GM20000 (cell line): Measurements from ENCODE around the gene PLGLB1.
"Not testable (repeated sequence)": the region's sequence is repeated elsewhere in the genome, so short reads cannot be mapped to it uniquely, and the experiment has no call there.

Experiments used
- DNase-seq: peaks from one replicate; pipeline ENCODE4 v3.0.0; 2012; ENCODE audit warnings: low spot score

The PLGLB1 gene

DNA sequence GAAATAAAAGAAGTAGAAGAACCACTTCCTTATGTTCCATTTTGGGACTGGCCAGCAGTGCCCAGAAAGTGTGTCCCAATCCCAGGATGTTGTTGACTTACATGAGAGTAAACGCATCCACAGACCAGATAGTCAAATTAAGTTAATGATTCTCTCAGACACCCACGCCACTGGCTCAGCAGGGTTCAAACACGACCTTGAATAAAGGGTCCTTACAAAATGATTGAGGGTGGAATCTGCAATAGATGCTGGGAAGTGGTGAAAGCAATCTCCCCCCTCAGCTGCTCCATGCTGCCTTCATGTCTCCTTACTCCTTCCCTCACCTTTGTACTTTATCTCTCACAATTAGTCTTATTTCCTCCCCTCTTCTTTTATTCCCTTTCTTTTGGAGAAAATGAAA lies at the start of gene PLGLB1:
Gene PLGLB1, minus strand, starts transcription at position 101 of the 400 bp plus-strand sequence. Its CDS starts 61 bp downstream, at position 40.
- not testable (repeated sequence) for DNase-seq

DNA sequence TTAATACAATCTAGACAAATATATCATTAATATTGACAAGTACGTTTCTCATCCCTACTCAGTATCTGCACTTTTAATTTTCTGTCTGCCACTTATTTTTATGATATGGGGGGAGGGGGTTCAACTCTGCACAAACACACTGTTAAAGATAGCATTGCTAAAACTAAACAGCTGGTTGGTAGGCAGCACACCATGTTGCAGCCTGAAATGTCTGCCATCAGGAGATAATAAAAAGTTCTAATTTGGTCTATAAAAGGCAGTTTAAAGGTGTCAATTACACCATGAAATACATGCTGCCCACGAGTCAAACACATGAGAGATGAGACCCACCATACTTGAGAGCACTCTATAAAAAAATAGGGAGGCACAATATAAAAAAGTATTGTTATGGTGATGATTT lies 42.7 kb upstream of the PLGLB1 start:
- not testable (repeated sequence) for DNase-seq

DNA sequence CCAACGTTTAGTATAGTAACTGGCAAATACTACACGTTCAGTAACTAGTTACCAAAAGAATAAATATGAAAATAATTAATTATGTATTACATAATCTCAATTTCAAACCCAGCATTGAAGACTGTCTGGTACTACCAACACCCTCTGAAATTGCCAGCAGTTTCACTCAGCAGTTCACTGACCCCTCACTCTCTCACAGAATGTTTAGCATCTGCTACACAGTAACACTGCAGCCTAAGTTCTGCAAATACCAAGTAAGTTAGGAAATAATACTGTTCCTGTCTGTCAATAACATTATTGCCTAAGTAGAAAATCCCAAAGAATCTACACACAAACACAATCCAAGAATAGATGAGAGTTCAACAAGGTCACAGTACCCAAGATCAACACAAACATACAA lies 41.8 kb upstream of the PLGLB1 start:
- not testable (repeated sequence) for DNase-seq

DNA sequence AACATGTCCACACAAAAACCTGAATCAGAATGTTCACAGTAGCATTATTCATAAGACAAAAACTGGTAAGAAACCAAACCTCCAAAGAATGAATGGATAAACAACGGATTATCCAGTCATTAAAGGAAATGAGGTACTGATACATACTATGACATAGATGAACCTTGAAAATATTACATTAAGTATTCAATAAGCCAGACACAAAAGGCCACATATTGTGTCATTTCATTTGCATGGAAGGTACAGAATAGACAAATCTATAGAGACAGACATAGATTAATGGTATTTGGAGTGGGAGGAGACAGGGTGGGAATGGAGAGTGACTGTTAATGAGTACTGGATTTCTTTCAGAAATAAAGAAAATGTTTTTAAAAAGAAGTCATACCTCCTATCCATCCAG lies 39.9 kb upstream of the PLGLB1 start:
- DNase-seq: not testable (repeated sequence)

DNA sequence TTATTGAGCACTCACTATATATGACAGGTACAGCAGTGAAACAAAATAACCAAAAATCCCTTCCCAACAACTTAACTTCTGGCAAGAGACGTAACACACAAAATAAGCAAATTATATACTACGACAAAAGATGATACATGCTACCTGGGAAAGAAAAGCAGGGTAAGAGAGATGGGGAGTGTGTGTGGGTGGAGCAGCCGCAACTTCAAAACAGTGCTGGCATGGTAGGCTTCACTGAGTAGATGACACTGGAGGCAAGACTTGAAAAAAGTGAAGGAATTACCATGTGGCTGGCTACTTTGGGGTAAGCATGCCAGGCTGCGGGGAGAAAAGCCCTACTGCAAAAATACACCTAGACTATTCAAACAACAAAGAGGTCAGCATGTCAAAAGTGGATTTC lies 36.0 kb upstream of the PLGLB1 start:
- not testable (repeated sequence) for DNase-seq

DNA sequence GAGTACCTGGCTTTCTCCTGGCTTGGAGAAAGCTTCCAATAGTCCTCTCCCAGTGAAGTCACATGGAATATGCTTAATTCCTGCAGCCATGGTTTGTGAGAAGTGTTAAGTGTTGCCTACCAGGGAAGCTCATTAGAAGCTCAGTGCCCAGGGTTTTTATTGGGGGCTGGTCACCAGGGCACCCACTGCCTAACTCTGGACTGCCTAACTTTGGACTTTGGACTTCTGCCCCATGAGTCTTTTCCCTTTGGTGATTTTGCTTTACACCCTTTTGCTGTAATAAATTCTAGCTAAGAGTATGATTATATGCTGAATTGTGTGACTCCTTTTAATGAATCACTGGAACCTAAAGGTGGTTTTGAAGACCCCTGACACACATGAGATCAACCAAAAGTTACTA lies 35.2 kb upstream of the PLGLB1 start:
- DNase-seq: not testable (repeated sequence)

DNA sequence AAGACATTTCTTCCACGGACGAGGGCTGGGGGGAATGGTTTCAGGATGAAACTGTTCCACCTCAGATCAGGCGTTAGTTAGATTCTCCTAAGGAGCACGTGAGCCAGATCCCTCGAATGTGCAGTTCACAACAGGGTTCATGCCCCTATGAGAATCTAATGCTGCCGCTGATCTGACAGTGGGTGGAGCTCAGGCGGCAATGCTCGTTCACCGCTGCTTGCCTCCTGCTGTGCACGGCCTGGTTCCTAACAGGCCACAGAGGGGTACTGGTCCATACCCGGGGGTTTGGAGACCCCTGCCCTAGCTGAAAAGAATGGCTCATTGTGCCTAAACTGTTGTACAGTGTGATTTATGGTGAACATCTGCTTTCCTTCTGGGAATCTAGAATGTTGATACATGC lies 34.8 kb upstream of the PLGLB1 start:
- DNase-seq: not testable (repeated sequence)

DNA sequence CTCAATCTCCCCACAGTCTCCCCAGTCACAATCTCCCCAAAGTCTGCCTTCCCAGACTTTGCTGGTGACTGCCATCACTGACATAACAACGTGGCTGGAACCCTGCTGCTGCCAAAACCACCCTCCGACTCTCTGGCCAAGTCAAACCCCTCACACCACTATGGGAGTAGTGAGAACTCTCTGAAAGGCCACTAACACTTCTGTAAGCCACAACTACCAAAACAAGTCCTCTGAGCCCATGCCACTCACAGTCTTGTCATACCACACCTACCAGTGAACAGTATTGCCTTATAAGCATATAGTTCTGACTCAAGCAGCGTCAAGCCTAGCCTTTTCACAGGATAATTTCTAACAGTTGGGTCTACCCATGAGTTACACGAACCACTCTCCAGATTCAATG lies 32.7 kb upstream of the PLGLB1 start:
- not testable (repeated sequence) for DNase-seq

DNA sequence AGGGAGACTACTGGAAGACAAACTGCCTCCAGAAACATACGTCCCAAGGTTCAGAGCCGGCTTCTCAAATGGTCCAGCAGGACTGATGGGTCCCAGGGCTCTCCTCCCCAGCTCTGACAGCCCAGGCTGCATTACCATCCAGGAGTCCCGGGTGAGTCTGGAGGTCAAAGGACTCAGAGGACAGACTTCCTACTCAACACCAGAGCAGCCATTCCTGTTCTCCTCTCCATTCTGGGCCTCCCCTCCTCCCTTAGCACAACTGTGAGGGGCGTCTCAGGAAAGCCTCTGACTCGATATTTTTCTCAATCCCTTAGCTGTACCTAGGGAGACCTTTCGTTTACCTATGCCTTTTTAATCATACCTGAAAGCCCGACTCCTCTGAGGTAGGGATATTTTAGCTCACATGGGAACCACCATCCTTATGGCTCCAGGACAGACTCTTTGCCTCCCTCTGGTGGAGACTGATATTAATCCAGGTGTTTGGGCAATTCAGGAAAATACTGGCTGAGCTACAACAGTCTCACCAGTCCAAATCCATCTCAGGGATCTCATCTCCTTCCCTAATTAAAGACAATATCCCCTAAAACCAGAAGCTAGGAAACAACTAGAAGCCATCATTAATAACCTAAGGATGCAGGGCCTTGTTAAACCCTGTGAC lies 19.8 kb upstream of the PLGLB1 start:
- not testable (repeated sequence) for DNase-seq

DNA sequence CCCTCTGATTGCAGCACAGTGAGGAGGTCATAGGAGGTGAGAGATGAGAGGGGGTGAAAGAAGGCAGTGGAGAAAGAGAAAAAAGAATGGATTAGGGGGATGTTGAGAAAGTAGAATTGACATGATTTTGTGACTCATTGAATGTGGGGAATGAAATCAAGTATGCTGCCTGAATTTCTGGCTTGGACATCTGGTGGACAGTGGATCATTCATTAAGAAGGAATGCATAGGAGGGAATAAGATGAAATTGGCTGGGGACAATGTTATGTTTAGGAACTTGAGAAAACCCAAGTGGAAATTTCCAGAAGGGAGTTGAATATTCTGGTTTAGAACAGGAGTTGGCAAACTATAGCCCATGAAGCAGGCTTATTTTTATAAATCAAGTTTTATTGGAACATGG lies 7.0 kb upstream of the PLGLB1 start:
- not testable (repeated sequence) for DNase-seq

DNA sequence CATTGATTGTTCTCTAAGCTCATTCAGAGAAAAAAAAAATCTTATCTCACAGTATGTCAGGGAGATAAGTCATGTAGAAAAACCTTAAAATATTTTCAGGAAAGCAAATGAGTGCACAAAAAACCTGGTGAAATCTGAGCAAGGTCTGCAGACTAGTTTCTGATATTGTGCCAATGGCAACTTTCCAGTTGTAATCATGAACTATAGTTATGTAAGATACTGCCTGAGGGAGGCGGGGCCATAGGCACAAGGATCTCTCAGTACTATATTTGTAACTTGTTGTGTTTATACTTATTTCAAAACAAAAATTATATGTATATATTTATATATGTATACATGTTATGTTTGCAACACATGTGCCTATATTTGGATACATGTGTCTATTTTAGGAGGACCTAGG lies 5.2 kb upstream of the PLGLB1 start:
- not testable (repeated sequence) for DNase-seq

DNA sequence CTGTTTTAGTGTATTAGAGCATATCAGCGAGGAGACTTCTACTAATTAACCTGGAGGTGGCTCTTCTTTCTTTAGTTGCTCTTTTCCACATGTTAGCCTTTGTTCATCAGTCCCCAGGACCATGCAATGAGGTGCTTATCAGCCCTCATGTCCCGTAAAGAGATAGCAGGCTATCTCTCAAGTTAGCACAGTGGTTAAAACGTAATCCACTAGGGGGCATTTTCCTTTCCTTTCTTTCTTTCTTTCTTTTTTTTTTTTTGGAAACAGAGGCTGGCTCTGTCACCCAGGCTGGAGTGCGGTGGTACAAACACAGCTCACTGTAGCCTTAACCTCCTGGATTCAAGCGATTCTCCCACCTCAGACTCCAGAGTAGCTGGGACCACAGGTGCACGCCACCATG lies 4.3 kb upstream of the PLGLB1 start:
- not testable (repeated sequence) for DNase-seq

DNA sequence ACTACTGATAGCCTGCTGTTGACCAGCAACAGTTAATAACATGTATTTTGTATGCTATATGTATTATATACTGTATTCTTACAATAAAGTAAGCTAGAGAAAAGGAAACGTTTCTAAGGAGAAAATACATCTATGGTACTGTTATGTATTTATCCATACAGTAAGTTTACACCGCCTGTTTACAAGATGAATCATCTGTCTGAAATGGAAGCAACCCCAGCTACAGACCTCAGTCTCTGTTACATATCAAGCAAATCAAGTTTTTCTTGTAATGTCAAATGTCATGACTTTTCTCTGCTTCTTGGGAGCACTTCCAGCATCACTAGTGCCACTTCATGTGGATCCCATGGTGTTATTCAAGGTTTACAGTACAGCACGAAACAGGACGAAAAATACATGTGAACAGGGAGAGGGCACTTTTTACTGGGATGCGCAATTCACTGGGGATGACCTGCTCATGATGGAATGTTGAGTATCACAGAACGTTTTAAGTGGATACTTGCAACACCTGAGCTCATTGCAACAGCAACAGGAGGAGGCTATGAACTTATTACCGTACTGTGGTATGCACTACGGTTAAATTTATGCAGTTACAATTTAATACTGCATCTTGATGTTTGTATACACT lies 2.5 kb upstream of the PLGLB1 start:
- DNase-seq: not testable (repeated sequence)

DNA sequence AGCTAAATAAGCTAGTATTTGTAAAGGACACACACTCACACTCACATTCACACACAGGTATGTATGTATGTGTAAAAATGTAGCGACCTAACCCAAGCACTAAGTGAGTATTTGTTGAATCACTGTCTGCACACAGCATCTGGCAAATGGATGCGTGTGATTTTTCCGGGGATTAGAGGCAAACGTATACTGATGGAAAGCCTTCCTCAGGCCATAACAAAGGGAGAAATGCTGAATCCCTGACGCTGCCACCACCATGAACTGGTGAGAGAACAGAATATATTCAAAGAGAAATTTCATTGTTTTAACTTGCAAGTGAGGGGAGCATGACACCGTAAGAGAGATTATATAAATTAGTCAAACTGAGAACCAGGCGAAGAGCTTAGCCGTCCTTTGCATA lies 601 bp downstream of the PLGLB1 start:
- DNase-seq: not testable (repeated sequence)

DNA sequence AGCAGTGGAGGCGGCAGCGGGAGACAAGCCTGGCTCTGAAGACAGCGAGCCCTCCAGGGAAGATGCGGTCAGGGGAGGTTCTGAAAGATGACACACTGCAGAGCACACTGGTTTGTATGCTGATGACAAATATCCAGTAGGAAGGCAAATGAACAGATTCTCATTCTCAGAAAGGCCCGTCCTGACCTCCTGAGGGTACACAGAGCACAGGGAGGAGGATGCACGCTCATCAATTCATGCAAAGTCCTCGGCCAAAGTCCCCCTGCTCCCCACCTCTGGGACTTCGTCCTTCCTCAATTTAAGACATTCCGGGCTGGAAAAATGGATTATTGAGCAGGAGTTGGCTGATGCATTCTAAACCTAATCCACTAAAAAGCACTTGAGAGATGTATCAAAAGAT lies 2.6 kb downstream of the PLGLB1 start:
- not testable (repeated sequence) for DNase-seq

DNA sequence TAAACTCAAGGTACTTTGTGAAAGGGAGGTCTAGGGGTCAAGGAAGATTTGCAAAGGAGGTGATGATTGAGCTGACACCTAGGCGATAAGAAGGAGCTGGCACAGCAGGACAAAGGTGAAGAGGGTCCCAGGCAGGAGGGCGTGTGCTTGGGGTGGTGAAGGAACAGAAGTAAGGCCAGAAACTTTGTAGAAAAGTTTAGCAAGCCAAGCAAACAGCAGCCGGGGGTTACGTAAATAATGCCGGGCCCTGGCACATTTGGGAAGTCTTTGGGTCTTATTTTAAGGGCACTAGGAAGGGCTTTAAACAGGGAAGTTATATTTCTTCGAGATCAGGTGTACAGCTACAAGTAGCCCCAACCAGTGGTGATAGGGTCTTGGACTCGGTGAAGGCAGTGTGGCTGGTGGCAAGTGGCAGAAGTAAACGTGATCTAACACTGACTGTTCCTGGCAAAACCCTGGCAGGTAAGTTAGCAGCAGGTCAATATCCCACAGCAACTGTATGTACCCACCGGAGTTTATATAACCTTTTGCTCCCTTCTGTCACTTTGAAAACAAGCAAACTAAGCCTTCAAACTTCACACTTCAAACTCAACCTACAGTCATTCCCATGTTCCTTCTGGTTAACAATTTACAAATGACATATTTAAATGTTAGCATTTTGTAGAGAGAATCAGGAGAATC lies 7.0 kb downstream of the PLGLB1 start:
- DNase-seq: not testable (repeated sequence)

DNA sequence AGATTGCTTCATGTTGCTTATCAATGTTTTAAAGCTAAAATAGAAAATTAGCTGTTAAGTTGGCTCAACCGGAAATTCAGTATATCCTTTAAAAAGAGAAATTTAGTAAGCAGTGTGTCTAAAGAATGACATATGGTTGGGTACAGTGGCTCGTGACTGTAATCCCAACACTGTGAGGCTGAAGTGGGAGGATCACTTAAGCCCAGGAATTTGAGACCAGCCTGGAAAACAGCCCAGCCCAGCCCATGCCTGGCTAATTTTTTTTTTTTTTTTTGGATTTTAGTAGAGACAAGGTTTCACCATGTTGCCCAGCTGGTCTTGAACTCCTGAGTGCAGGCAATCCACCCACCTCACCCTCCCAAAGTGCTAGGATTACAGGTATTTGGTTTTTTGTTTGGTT lies 17.2 kb downstream of the PLGLB1 start:
- DNase-seq: not testable (repeated sequence)
